H1 (cell line): ENCODE data around the gene POLN. TPM values are rescaled to one million over a fixed set of nuclear protein-coding genes. Genes with fewer than 3 reads are reported as not detected.

Source experiments
- CTCF ChIA-PET: fragments of 300-600 bp; sonication (Branson Sonifier 250); formaldehyde crosslinking; loops from one replicate; lab custom pipeline; 2021; ENCODE audit not compliant: partially characterized antibody; lab: Charles Lee
- POLR2A ChIA-PET: fragments of 300-600 bp; sonication (Branson Sonifier 250); formaldehyde crosslinking; loops from one replicate; lab custom pipeline; 2021; ENCODE audit warnings: inconsistent platforms; ENCODE audit not compliant: partially characterized antibody; lab: Charles Lee
- DNase-seq, 2 experiments: peaks; one replicate each; pipeline versions ENCODE4 v3.0.0 to v3.0.0-alpha.2; 2010 to 2022; ENCODE audit warnings: low spot score in 2 of 2, low read depth in 1 of 2, mixed read lengths in 1 of 2
- FAIRE-seq: peaks from 2 replicates; lab custom pipeline; 2011; peaks lifted over from hg19 to GRCh38; lab: Jason Lieb, UNC
- H2AFZ ChIP-seq: 2 replicates; pipeline ENCODE4 v1.8.1; 2012; ENCODE audit warnings: low read length, inconsistent platforms
- H2AK5ac ChIP-seq: 2 replicates; pipeline ENCODE4 v1.6.1; 2013; ENCODE audit warnings: low read depth, low read length
- H2BK120ac ChIP-seq: replicated peaks from 2 replicates; pipeline ENCODE3; 2013; ENCODE audit warnings: low read depth, low read length, inconsistent platforms
- H2BK12ac ChIP-seq: 2 replicates; pipeline ENCODE4 v1.6.1; 2013; ENCODE audit warnings: low read depth, low read length
- H2BK15ac ChIP-seq: 2 replicates; pipeline ENCODE4 v1.6.1; 2013; ENCODE audit warnings: low read length
- H2BK20ac ChIP-seq: 2 replicates; pipeline ENCODE4 v1.6.1; 2013; ENCODE audit warnings: low read length
- H2BK5ac ChIP-seq: 2 replicates; pipeline ENCODE4 v1.6.1; 2013; ENCODE audit warnings: low read depth, low read length
- H3K14ac ChIP-seq: 2 replicates; pipeline ENCODE4 v1.6.1; 2013; ENCODE audit warnings: inconsistent platforms; ENCODE audit not compliant: insufficient read length
- H3K18ac ChIP-seq: 2 replicates; pipeline ENCODE4 v1.6.1; 2013; ENCODE audit warnings: low read length; ENCODE audit errors: extremely low read depth
- H3K23ac ChIP-seq: 2 replicates; pipeline ENCODE4 v1.6.1; 2013; ENCODE audit warnings: inconsistent platforms; ENCODE audit not compliant: insufficient read length
- H3K23me2 ChIP-seq: 2 replicates; pipeline ENCODE4 v1.6.1; 2013; ENCODE audit warnings: low read depth, low read length
- H3K27ac ChIP-seq: 2 replicates; pipeline ENCODE4 v1.6.1; 2011; ENCODE audit warnings: low read depth, low read length, inconsistent platforms
- H3K27me3 ChIP-seq, 4 experiments: replicated peaks in 1 of 4; 1 replicate in 1 of 4; 2 replicates in 3 of 4; pipeline versions ENCODE4 v1.6.1 to v1.8.1; 2011 to 2013; ENCODE audit warnings: low read length in 3 of 4, mild to moderate bottlenecking in 3 of 4, inconsistent platforms in 2 of 4, mixed read lengths in 2 of 4, moderate library complexity in 1 of 4; ENCODE audit not compliant: control insufficient read depth in 3 of 4, insufficient read depth in 3 of 4; ENCODE audit errors: extremely low read depth in 1 of 4
- H3K36me3 ChIP-seq, 4 experiments: 2 replicates each; pipeline versions ENCODE4 v1.6.1 to v1.8.1; 2011 to 2013; ENCODE audit warnings: mild to moderate bottlenecking in 4 of 4, low read length in 3 of 4, moderate library complexity in 2 of 4, control low read depth in 1 of 4, inconsistent platforms in 1 of 4; ENCODE audit not compliant: insufficient read depth in 4 of 4, control insufficient read depth in 2 of 4
- H3K4ac ChIP-seq: replicated peaks from 2 replicates; pipeline ENCODE3; 2013; ENCODE audit warnings: low read length, low read depth, mixed read lengths, inconsistent platforms; ENCODE audit not compliant: insufficient read length
- H3K4me1 ChIP-seq, 4 experiments: replicated peaks in 1 of 4; 1 replicate in 1 of 4; 2 replicates in 3 of 4; pipeline versions ENCODE4 v1.6.1 to v1.8.1; 2011 to 2013; ENCODE audit warnings: low read length in 3 of 4, inconsistent platforms in 2 of 4, mixed read lengths in 1 of 4; ENCODE audit not compliant: insufficient read depth in 4 of 4, control insufficient read depth in 3 of 4
- H3K4me2 ChIP-seq, 2 experiments: 2 replicates each; pipeline versions ENCODE4 v1.6.1 to v1.8.1; 2011 to 2013; ENCODE audit warnings: low read depth in 2 of 2, low read length in 2 of 2, control low read depth in 1 of 2, inconsistent platforms in 1 of 2, mild to moderate bottlenecking in 1 of 2; ENCODE audit not compliant: insufficient read depth in 1 of 2
- H3K4me3 ChIP-seq, 4 experiments: fragments of 200-600, 300-600 bp in 1 of 4; sonication (generic), shearing (Covaris generic), sonication (Bioruptor Twin) in 1 of 4; 2 replicates each; pipeline versions ENCODE4 v1.5.1 to v1.8.1; 2011 to 2016; ENCODE audit warnings: low read length in 4 of 4, low read depth in 3 of 4, control low read depth in 2 of 4, inconsistent platforms in 2 of 4, mild to moderate bottlenecking in 2 of 4, mixed read lengths in 1 of 4, moderate library complexity in 1 of 4; ENCODE audit not compliant: insufficient read depth in 2 of 4; ENCODE audit errors: extremely low read depth in 1 of 4
- H3K56ac ChIP-seq: replicated peaks from 2 replicates; pipeline ENCODE3; 2013; ENCODE audit warnings: low read depth, mild to moderate bottlenecking, mixed read lengths, low read length, inconsistent platforms; ENCODE audit not compliant: insufficient read length
- H3K79me1 ChIP-seq: 2 replicates; pipeline ENCODE4 v1.6.1; 2013; ENCODE audit warnings: low read depth, low read length, control low read depth
- H3K79me2 ChIP-seq, 2 experiments: 2 replicates each; pipeline versions ENCODE4 v1.6.1 to v1.8.1; 2012 to 2013; ENCODE audit warnings: low read length in 2 of 2, mild to moderate bottlenecking in 2 of 2, inconsistent platforms in 1 of 2; ENCODE audit not compliant: insufficient read depth in 2 of 2, control insufficient read depth in 1 of 2
- H3K9ac ChIP-seq, 4 experiments: replicated peaks in 1 of 4; 1 replicate in 1 of 4; 2 replicates in 3 of 4; pipeline versions ENCODE4 v1.6.1 to v1.8.1; 2011 to 2013; ENCODE audit warnings: low read depth in 3 of 4, low read length in 3 of 4, control low read depth in 2 of 4, mild to moderate bottlenecking in 2 of 4, moderate library complexity in 2 of 4, inconsistent platforms in 1 of 4; ENCODE audit errors: extremely low read depth in 1 of 4
- H3K9me3 ChIP-seq, 2 experiments: 2 replicates each; pipeline versions ENCODE4 v1.6.1 to v1.8.1; 2012 to 2013; ENCODE audit warnings: mild to moderate bottlenecking in 2 of 2, moderate library complexity in 2 of 2, control low read depth in 1 of 2, inconsistent platforms in 1 of 2, low read depth in 1 of 2, low read length in 1 of 2, mixed read lengths in 1 of 2; ENCODE audit not compliant: insufficient read depth in 2 of 2
- H4K20me1 ChIP-seq, 2 experiments: replicated peaks in 1 of 2; 2 replicates each; pipeline versions ENCODE3 to v1.8.1; 2011 to 2013; ENCODE audit warnings: inconsistent platforms in 2 of 2, low read length in 2 of 2, mild to moderate bottlenecking in 1 of 2; ENCODE audit not compliant: insufficient read depth in 2 of 2, control insufficient read depth in 1 of 2
- H4K5ac ChIP-seq: 2 replicates; pipeline ENCODE4 v1.6.1; 2013; ENCODE audit warnings: low read length, low read depth, mixed read lengths, inconsistent platforms; ENCODE audit not compliant: insufficient read length
- H4K8ac ChIP-seq: 2 replicates; pipeline ENCODE4 v1.8.0; 2013; ENCODE audit warnings: mild to moderate bottlenecking, moderate library complexity, low read length, inconsistent platforms; ENCODE audit not compliant: insufficient read depth; ENCODE audit errors: extremely low read depth
- H4K91ac ChIP-seq: replicated peaks from 2 replicates; pipeline ENCODE3; 2013; ENCODE audit warnings: low read length, mixed read lengths, inconsistent platforms; ENCODE audit not compliant: insufficient read length
- ATF3 ChIP-seq: IDR thresholded peaks from 2 replicates; pipeline ENCODE4 v1.6.1; 2011; ENCODE audit warnings: low read depth, mild to moderate bottlenecking, low read length; ENCODE audit not compliant: insufficient read depth
- CBX5 ChIP-seq: fragments of 300-800, 300-1000 bp; sonication (generic); IDR thresholded peaks from 2 replicates; pipeline ENCODE4 v1.7.1; 2016; ENCODE audit warnings: antibody characterized with exemption, low read length, low read depth
- CEBPB ChIP-seq: IDR thresholded peaks from 2 replicates; pipeline ENCODE4 v1.6.1; 2012; ENCODE audit warnings: low read depth, low read length
- CREB1 ChIP-seq: IDR thresholded peaks from 2 replicates; pipeline ENCODE4 v1.6.1; 2012; ENCODE audit warnings: inconsistent platforms
- MAFK ChIP-seq: IDR thresholded peaks from 2 replicates; pipeline ENCODE4 v1.6.1; 2012; ENCODE audit warnings: low read depth, mild to moderate bottlenecking, improper control_type of control experiment, low read length
- POLR2AphosphoS5 ChIP-seq: IDR thresholded peaks from 2 replicates; pipeline ENCODE4 v1.6.1; 2011; ENCODE audit warnings: low read depth, low read length
- RBBP5 ChIP-seq: IDR thresholded peaks from 2 replicates; pipeline ENCODE4 v1.7.1; 2012; ENCODE audit warnings: low read depth, mild to moderate bottlenecking, inconsistent platforms, low read length, moderate library complexity, borderline replicate concordance
- RFX5 ChIP-seq: IDR thresholded peaks from 2 replicates; pipeline ENCODE4 v1.6.1; 2011; ENCODE audit warnings: low read depth, low read length, improper control_type of control experiment, borderline replicate concordance
- SIX5 ChIP-seq: IDR thresholded peaks from 2 replicates; pipeline ENCODE4 v1.6.1; 2011; ENCODE audit warnings: mild to moderate bottlenecking, low read depth, low read length
- TBP ChIP-seq: IDR thresholded peaks from 2 replicates; pipeline ENCODE4 v1.6.1; 2011; ENCODE audit warnings: low read depth, low read length, improper control_type of control experiment
- ZNF274 ChIP-seq: IDR thresholded peaks from 2 replicates; pipeline ENCODE4 v1.7.0; 2012; ENCODE audit warnings: low read length, borderline replicate concordance; ENCODE audit errors: extremely low read depth
- WGBS, 2 experiments: shearing (Covaris generic) in 1 of 2; methylation state at CpG; one replicate each; pipeline versions ENCODE4 v1.1.6 to v1.1.7; 2013 to 2015; ENCODE audit warnings: low lambda C conversion rate in 2 of 2, mixed read lengths in 2 of 2, inconsistent platforms in 1 of 2, low coverage in 1 of 2, missing lambda C conversion rate in 1 of 2; ENCODE audit not compliant: insufficient replicate concordance in 2 of 2, insufficient coverage in 1 of 2, insufficient read length in 1 of 2; ENCODE audit errors: extremely low coverage in 1 of 2, missing lambda C conversion rate in 1 of 2; 5-methylcytosine and 5-hydroxymethylcytosine counted together
- polyA plus RNA-seq, 7 experiments: library from polyadenylated mRNA; depleted of rRNA in 3 of 7; stranded (reverse) in 5 of 7; unstranded in 2 of 7; fragments of >200 nt in 5 of 7; fragments of 200-250 nt in 2 of 7; gene quantifications; 1 replicate in 5 of 7; 2 replicates in 1 of 7; 4 replicates in 1 of 7; pipeline versions ENCODE4 v1.2.1 to v1.2.3, GENCODE V29; 2011 to 2013; ENCODE audit warnings: missing spikeins in 2 of 7, mixed read lengths in 2 of 7
- total RNA-seq: library from RNA; stranded (reverse); fragmentation: NEBNext Ultra II Directional; extraction: Animal tissue kit (Norgen Biotek cat#: 25700); gene quantifications from 2 replicates; pipeline ENCODE4 v1.2.1, GENCODE V29; 2021
- TF ChIP-seq, protein P1 (sequence below): IDR thresholded peaks from 2 replicates; pipeline ENCODE4 v1.6.1; 2011; ENCODE audit warnings: low read length, improper control_type of control experiment

POLN gene
- total and polyA plus RNA-seq, 2 of the 8 experiments (the other 6 are each of a cell fraction or from before 2014, with no cell fraction given), result 0.98 to 1.5 TPM

DNA sequence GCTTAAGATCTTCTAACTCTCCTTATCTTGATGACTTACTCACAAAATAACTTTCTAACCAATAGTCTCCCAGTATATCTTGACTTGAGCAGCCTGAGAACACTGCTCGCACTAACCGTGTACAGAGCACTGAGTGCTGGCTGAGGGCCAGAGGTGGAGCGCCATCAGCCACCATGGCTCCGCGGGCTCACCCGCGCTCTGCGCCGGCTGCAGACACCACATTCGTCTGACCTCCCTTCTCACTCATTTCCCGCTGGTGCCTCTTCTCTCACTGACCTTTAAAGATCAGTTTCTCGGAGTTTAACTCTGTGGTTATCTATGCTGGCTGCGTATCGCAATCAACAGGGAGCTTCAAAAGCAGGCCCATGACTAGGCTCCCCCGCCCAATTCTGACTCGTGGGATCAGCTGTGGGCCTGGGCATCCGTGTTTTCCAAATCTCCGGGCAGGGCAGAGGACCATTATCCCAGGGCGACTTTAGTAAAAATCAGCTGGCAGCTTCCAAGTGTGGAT is 78.6 kb downstream of the POLN start:
- no peak for FAIRE-seq

More for the DNA sequence above, 78.6 kb downstream of the POLN start:
- H4K91ac ChIP-seq, result no peak overlapping the region
- H2AK5ac ChIP-seq, result no peak overlapping the region
- H3K56ac ChIP-seq, result no peak overlapping the region
- no peak for DNase-seq
- H3K23me2 ChIP-seq, result no peaks in the 10 kb centered on the region
- H3K79me2 ChIP-seq, result no peaks in the 10 kb centered on the region
- H2AFZ ChIP-seq, result no peak overlapping the region
- 83% methylated on average over 19 of the region's 19 CpGs; no CpG with 5 or more reads in 1 of the 2 experiments for WGBS, 2 experiments
- no peak overlapping the region for H3K27ac ChIP-seq
- no peak overlapping the region for H2BK120ac ChIP-seq
- no peak overlapping the region for H3K4me3 ChIP-seq
- H3K9ac ChIP-seq, result no peak overlapping the region
- no peak overlapping the region for H3K23ac ChIP-seq
- ChIA-PET CTCF (interaction anchor here (0.6 to 1.1 kb wide), 3 partner anchors 13 to 57 kb away, joined by 3 read pairs; no protein-coding TSS in a partner anchor), POLR2A (no interaction called here)
- H3K18ac ChIP-seq, result no peak overlapping the region
- H4K8ac ChIP-seq, result no peak overlapping the region
- no peak for TF ChIP-seq RBBP5
- TF ChIP-seq, protein P1, sequence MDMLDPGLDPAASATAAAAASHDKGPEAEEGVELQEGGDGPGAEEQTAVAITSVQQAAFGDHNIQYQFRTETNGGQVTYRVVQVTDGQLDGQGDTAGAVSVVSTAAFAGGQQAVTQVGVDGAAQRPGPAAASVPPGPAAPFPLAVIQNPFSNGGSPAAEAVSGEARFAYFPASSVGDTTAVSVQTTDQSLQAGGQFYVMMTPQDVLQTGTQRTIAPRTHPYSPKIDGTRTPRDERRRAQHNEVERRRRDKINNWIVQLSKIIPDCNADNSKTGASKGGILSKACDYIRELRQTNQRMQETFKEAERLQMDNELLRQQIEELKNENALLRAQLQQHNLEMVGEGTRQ, result no peak
- TF ChIP-seq SIX5, result no peak
- TF ChIP-seq TBP, result no peak
- TF ChIP-seq POLR2AphosphoS5, result no peak
- TF ChIP-seq CREB1, result no peak
- no peak for TF ChIP-seq ZNF274
- TF ChIP-seq CBX5, result no peak
- TF ChIP-seq CEBPB, result no peak
- no peak for TF ChIP-seq ATF3
- no peak for TF ChIP-seq RFX5
- TF ChIP-seq MAFK, result no peak
- H3K9me3 ChIP-seq, result no peaks in the 10 kb centered on the region
- no peaks in the 10 kb centered on the region for H3K4me1 ChIP-seq
- no peaks in the 10 kb centered on the region for H3K79me1 ChIP-seq
- no peak overlapping the region for H2BK5ac ChIP-seq
- no peak overlapping the region for H2BK12ac ChIP-seq
- no peak overlapping the region for H4K5ac ChIP-seq
- no peaks in the 10 kb centered on the region for H3K36me3 ChIP-seq
- no peak overlapping the region for H3K4ac ChIP-seq
- H4K20me1 ChIP-seq, result no peaks in the 10 kb centered on the region
- no peak overlapping the region for H3K14ac ChIP-seq
- no peak overlapping the region for H2BK15ac ChIP-seq
- no peak overlapping the region for H3K4me2 ChIP-seq
- H2BK20ac ChIP-seq, result no peak overlapping the region
- no peaks in the 10 kb centered on the region for H3K27me3 ChIP-seq
